ENCODE measurements around the gene PRPF19. TPM values are rescaled to one million over a fixed set of nuclear protein-coding genes. Genes with fewer than 3 reads are reported as not detected.

Gene PRPF19
- total and polyA plus RNA-seq, 2 donors from 2014 or later, result 70.7 to 72.1 TPM

DNA sequence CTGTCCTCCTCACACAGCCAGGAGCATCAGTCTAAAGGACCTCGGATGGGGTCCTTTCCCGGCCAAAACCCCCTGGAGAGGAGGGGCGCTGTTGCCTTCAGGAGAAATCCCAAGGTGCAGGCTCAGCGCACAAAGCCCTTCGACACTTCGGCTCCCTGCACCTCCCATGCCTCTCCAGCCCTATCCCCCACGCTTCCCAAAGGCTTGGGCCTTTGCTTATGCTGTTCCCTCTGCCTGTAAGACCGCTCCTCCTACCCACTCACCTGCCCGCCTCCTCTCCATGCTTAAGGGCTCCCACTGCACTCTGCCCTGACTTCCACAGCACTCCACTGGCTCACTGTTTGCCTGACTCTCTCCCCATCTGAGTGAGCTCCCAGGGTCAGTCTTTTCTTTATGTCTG lies 32.1 kb upstream of the PRPF19 start:
- intact Hi-C loops (cut with DNase I), result no loop called here
- no peaks in the 10 kb centered on the region for H3K9me3 ChIP-seq (ENCODE audit: control insufficient read depth in 2 of 3, insufficient read depth in 1 of 3, low read length in 3 of 3)
- H3K9ac ChIP-seq (ENCODE audit: low read length in 3 of 3), result no peak overlapping the region
- TF ChIP-seq, protein P1, sequence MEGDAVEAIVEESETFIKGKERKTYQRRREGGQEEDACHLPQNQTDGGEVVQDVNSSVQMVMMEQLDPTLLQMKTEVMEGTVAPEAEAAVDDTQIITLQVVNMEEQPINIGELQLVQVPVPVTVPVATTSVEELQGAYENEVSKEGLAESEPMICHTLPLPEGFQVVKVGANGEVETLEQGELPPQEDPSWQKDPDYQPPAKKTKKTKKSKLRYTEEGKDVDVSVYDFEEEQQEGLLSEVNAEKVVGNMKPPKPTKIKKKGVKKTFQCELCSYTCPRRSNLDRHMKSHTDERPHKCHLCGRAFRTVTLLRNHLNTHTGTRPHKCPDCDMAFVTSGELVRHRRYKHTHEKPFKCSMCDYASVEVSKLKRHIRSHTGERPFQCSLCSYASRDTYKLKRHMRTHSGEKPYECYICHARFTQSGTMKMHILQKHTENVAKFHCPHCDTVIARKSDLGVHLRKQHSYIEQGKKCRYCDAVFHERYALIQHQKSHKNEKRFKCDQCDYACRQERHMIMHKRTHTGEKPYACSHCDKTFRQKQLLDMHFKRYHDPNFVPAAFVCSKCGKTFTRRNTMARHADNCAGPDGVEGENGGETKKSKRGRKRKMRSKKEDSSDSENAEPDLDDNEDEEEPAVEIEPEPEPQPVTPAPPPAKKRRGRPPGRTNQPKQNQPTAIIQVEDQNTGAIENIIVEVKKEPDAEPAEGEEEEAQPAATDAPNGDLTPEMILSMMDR (IDR thresholded peaks at IDR 0.05; ENCODE audit: borderline replicate concordance, extremely low read depth, insufficient read depth), result no peak
- H3K27me3 ChIP-seq (ENCODE audit: control insufficient read depth, insufficient read depth, low read length), result no peaks in the 10 kb centered on the region
- H3K4me1 ChIP-seq (ENCODE audit: control insufficient read depth in 2 of 3, insufficient read depth in 2 of 3, low read depth in 1 of 3, low read length in 3 of 3), result no peaks in the 10 kb centered on the region
- no peak for FAIRE-seq
- no peak overlapping the region for H3K27ac ChIP-seq (ENCODE audit: low read depth in 2 of 2, low read length in 2 of 2)
- DNase-seq, result no peak
- H3K4me3 ChIP-seq (ENCODE audit: low read length in 3 of 3), result no peak overlapping the region
- no peaks in the 10 kb centered on the region for H3K36me3 ChIP-seq (ENCODE audit: control insufficient read depth in 2 of 3, insufficient read depth in 3 of 3, low read length in 3 of 3)

DNA sequence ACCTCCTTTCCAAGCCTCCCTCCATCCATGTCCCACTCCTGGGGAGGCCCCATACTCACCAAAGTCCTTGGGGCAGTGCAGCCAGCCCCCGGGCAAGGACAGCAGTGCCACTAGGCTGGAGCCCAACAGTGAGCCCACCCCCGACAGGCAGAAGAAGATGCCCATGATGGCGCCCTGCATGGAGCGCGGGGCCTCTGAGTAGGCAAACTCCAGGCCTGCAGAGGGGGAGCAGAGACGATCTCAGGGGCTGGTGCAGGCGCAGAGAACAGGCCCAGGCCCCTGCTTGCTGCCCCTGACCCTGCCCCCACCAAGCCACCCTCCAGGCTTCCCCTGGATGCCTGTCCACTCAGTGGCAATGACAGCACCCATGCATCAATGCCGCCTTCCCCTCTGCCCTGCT lies 31.4 kb upstream of the PRPF19 start:
- DNase-seq, result no peak

DNA sequence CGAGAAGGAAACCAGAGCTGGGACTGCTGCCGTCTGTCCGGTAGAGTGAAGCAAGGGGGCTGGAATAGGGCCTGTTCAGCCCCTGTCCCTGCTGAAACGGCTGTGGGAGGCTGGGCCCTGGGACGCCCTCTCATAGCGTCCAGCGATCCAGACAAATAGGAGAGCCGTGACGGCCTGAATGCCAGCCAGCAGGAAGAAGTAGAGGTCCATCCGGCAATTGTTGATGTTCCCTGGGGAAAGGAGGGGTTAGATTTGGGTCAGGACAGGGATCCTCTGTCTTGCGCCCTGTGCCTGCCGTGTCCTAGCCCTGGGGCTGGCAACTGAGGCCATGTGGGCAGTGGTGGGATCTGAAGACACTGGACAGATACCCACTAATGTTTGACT lies 30.8 kb upstream of the PRPF19 start:
- Histone ChIP-seq H3K27me3 (ENCODE audit: control insufficient read depth, insufficient read depth, low read length) (no peaks in the 10 kb centered on the region), H3K36me3 (ENCODE audit: control insufficient read depth in 2 of 3, insufficient read depth in 3 of 3, low read length in 3 of 3) (no peaks in the 10 kb centered on the region), H3K4me3 (ENCODE audit: low read length in 3 of 3) (no peak overlapping the region), H3K9me3 (ENCODE audit: control insufficient read depth in 2 of 3, insufficient read depth in 1 of 3, low read length in 3 of 3) (no peaks in the 10 kb centered on the region), H3K27ac (ENCODE audit: low read depth in 2 of 2, low read length in 2 of 2) (peak overlapping the region in 1 of 2 donors; percentile 28), H3K9ac (ENCODE audit: low read length in 3 of 3) (no peak overlapping the region), H3K4me1 (ENCODE audit: control insufficient read depth in 2 of 3, insufficient read depth in 2 of 3, low read depth in 1 of 3, low read length in 3 of 3) (no peaks in the 10 kb centered on the region)
- FAIRE-seq (no peak), DNase-seq (peak in 1 of 5 donors; percentile 21)
- intact Hi-C loops (cut with DNase I), result no loop called here
- TF ChIP-seq, protein P1 (IDR thresholded peaks at IDR 0.05; ENCODE audit: borderline replicate concordance, extremely low read depth, insufficient read depth), result no peak

More for the DNA sequence above, 31.4 kb upstream of the PRPF19 start:
- Histone ChIP-seq H3K9me3 (ENCODE audit: control insufficient read depth in 2 of 3, insufficient read depth in 1 of 3, low read length in 3 of 3) (no peaks in the 10 kb centered on the region), H3K27ac (ENCODE audit: low read depth in 2 of 2, low read length in 2 of 2) (no peak overlapping the region), H3K9ac (ENCODE audit: low read length in 3 of 3) (no peak overlapping the region), H3K27me3 (ENCODE audit: control insufficient read depth, insufficient read depth, low read length) (no peaks in the 10 kb centered on the region), H3K4me1 (ENCODE audit: control insufficient read depth in 2 of 3, insufficient read depth in 2 of 3, low read depth in 1 of 3, low read length in 3 of 3) (no peaks in the 10 kb centered on the region), H3K4me3 (ENCODE audit: low read length in 3 of 3) (no peak overlapping the region), H3K36me3 (ENCODE audit: control insufficient read depth in 2 of 3, insufficient read depth in 3 of 3, low read length in 3 of 3) (no peaks in the 10 kb centered on the region)
- intact Hi-C loops (cut with DNase I), result no loop called here
- no peak for FAIRE-seq
- TF ChIP-seq, protein P1 (IDR thresholded peaks at IDR 0.05; ENCODE audit: borderline replicate concordance, extremely low read depth, insufficient read depth), result no peak
